Activated CD8-positive, alpha-beta memory T cell treated with anti-CD3 and anti-CD28 coated beads, Interleukin-2, amount 50 U/mL, for 1 hour (primary cell): Measurements from ENCODE around the gene PHF5A.
"Not testable (repeated sequence)": the region's sequence is repeated elsewhere in the genome, so short reads cannot be mapped to it uniquely, and the experiment has no call there.

Experiments used
- DNase-seq: peaks from one replicate; pipeline ENCODE4 v3.0.0-alpha.2; 2020; ENCODE audit errors: extremely low read depth

Gene PHF5A

DNA sequence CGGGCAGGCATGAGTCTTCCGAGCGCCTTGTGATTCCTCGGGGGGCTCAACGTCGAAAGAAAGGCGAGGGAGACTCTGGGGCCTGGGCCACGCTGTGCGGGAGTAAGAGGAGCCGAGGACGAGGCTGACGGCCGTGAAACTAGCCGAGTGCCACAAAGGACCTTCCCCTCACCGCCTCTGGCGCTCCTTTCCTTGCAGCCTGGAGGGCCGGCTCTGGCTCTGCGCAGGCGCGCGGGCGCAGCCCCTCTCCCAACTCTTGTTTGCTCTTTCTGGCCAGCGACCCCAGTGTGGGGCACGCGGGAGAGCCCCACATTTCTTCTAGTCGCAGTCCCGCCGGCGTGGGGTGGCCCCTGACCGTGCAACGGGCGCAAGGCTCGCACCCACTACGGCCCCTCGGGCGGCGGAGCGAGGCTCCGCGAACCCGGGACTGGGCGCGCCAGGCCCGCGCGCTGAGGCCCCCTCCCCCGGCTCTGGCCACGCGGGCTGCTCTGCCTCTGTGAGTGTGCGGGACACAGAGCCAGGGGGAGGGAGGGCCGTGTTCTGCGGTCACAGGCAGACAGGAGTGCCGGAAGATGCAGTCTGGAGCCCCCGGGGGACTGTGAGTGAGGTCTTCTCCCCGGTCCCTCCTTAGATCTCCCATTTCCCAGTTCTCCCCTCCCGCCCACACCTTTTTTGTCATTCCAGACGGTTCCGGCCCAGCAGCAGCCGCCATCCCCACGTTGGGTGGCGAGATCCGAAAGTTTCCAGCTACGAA, 20.9 kb downstream of the PHF5A start:
- DNase-seq = peak; percentile 8

DNA sequence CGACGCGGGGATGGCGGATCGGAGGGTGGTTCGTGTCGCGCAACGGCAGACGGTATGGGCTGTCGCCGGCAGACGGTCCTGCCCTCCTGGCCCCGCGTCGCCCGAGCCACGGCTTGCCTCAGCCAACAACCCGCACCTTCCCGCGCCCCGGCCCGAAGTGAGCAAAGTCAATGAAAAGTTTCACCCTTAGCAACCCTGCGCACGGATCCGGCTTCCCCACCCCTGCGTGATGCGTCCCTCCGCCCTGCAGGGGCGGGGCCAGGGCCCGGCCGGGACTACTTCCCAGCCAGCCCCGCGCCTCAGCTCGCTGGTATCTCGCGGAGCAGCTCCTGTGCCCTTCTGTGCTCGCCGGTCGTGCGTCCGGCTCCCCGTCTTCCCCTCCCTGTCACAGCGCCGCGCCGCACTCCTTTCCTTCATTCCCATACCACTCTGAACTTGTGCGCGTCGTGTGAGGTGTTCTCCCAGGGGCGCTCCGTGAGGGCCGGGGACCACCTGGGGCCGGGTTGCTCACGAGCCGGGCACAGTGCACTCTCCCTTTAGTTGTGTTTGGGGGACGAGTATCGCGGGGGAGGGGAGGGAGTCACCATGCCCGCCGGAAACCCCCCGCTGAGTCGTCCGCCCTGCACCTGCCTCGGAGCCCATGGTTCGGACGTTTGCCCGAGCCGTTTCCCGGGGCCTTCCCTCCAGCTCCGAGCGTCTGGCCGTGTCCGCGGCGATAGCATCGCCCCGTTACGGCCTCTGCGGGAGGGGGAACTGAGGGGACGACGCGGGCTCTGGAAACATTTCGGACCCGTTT, 21.7 kb downstream of the PHF5A start, which contains the start of gene TOB2:
Gene TOB2, minus strand, starts transcription at position 163 of the 796 bp plus-strand sequence. CDS start 9,456 bp downstream, outside the sequence.
- DNase-seq = peak; percentile 85

DNA sequence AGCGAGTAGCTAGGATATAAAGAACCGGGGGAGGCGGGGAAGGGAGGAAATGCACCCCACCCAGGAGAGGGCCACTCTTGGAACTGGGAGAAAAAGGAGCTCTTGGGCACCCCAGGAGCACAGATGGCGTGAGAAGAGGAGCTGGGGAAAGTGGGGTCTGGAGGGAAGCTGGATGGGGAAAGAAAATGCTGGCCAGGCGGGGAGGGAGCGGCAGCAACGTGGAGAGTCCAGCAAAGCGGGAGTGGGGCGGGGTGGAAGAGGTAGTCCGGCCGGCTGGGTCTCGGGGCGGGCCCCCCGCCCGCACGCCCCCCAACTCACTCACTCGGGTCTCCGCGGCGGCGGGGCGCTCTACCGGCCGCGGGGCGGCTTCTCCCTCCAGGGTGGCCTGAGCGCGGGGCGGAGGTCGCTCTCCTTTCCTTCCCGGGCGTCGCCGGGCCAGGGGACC, 22.4 kb downstream of the PHF5A start:
- DNase-seq = no peak

DNA sequence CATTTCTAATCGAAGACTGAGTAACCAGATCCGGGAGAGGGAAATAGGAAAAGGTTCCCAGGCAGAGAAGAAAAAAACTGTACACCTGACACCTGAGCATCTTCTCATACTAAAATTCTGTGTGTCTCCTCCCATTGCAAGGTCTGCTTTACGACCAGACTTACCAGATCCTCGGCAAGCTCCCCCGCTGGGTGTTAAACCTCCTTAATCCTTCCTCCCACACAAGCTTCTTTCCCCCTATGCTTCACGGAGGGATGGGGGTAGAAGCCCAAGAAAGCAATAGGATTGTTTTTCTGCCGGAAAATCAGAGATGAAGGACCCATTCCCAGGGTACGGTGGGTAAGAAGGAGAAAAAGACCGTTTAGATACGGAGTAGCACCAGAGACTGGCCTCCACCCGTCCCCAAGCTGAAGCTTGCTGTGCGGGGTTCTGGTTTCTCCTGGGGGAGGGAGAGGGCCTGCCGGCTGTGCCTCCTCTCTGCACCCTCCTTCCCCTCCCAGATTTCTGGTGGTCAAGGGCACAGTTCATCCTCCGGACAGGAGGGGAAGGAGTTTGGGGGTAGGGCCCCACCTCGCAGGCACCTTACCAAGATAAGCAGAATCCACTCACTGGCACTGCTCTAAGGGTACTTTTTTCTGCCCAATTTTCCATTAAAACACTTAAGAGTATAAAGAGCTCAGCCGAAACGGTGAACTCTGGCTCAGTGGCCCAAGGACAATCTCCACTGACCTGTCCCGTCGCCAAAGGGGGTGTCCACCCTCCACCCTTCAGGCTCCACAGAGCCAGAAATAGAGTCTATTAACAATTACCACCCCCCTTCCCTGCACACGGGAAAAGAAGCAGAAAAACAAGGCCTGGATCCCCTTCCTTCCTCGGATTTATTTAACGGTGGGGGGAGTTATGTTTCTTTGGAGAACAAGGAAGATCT, 23.1 kb downstream of the PHF5A start:
- no peak for DNase-seq

DNA sequence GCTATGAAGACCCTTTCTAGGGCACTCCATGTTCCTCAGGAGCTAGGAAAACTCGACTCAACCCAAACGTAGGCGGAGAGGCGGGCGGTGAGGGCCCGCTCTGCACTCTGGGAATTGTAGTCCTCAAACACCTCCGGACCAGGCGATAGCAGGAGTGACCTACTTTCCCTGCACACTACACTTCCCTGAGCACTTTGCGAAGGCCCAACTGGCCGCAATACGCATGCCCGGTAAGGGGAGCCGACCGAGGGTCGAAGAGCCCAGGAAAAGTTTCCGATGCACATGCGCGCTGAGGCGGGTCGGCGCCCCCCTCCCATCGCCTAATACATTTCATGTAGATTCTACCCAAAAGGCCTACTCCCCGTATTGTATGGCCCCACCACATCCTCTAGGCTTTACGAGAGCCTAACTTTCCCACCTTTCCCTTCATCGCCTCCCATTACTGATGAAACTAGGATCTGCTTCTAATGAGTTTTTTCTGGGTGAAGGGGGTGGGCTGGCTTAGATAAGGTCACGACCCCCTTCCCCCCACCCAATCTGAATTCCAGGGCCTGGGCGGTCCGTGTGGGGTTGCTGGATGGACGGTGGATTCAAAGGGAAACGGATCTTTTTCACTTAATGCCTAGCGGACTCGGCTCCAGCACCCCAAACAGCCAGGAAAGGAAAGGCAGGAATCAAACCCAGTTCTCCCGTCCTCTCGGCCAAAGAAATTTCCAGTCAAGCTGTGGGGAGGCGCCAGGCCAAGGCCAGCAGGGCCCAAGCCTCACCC, 23.9 kb downstream of the PHF5A start:
- peak; percentile 38 for DNase-seq

DNA sequence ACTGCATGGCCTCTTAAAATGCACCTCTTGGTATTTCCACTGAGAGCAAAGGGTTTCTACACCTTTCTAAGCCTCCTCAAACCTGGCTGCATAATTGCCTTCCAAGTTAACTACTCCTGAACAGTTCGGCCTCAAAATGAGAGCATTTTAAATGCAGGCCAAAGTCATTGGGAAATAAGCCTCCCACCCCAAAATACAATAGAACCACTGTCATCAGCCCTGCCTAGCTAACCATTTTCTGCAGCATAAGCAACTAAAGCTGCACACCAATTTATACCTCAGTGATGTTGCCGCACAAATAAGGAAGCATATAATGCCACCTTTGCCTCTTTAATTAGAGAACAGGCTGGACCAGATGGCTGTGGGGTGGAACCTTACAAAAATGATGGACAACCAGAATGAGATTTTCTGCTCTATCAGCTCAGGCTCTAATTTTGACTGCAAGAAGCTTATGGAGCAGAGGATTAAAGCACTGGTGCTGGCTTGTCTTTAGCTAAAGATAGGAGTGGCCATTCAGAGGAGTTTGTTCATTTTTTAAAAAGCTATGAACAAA, 26.2 kb downstream of the PHF5A start:
- no peak for DNase-seq

DNA sequence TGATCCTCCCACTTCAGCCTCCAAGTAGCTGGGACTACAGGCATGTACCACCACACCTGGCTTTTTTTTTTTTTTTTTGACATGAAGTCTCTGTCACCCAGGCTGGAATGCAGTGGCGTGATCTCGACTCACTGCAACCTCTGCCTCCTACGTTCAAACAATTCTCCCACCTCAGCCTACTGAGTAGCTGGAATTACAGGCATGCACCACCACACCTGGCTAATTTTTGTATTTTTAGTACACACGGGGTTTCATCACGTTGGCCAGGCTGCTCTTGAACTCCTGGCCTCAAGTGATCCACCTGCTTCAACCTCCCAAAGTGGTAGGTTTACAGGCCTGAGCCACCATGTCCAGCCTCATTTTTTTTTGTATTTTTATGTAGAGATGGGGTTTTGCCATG, 28.0 kb downstream of the PHF5A start:
- not testable (repeated sequence) for DNase-seq

DNA sequence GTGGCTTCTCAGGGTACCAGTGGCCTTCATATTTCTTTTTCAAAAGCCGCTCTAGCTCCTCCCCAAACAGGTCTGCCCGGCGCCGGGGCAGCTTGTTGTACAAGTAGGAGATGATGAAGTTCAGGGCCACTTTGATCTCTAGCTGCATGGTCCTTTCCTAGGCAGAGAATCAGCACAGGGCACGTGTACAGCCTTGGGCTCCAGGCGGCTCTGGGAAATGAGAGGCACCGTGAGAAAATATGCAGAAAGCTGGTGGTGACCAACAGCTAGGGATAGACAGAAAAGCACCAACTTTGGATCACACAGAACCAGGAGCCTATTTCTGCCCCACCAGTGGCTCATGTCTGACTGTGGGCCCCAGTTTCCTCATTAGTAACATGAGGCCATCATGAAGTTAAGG, 31.3 kb downstream of the PHF5A start:
- DNase-seq = no peak

DNA sequence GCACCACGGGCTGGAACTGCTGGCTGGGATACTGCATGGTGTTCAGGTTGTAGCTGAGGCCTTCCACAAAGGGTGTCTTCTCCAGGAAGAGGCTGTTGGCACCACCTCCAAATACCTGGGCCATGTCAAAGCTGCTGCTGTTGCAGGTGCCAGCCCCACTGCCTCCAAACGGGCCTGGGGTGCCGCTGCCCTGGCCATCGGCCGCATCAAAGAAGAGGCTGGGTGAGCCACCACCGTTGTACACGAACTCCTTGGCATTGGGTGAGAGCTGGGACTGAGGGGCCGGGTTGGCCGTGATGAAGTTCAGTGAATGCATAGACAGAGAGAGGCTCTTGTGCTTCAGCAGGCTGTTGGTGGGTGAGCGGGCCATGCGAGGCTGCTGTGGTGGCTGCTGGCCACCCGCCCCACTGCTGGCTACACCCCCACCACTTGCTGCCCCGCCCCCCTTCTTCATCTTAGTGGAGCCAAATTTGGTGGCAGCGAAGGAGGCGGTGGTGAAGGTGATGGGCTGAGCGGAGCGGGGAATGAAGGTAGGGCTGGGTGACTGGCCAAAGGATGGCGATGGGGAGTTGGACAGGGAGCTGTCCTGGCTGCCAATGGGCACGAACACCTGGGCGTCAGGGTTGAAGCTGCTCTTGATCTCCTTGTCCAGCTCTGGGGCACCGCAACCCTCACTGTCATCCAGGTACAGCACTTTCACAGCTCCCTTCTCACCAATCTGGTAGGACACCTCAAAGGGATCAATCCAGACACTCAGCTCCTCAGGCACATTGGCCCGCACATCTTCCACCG, 32.0 kb downstream of the PHF5A start:
- DNase-seq = no peak

DNA sequence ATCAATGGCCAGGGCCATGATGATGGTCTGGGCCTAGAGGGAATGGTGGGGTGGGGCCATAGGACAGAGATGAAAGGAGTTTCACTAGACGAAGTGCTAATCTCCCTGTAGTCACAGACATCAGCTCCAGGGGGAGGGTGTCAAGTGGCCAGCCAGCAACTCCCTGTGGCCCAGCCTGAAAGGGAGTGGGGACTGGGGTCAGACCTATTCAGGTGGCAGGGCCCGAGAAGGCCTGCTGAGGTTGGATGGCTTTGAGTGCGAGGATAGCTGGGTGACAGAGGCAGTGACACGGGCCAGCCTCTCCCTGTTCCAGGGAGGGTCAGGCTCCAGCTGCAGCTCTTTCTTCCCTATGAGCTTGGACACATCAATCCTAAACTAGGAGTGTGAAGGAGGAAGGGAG, 32.9 kb downstream of the PHF5A start:
- DNase-seq = no peak

DNA sequence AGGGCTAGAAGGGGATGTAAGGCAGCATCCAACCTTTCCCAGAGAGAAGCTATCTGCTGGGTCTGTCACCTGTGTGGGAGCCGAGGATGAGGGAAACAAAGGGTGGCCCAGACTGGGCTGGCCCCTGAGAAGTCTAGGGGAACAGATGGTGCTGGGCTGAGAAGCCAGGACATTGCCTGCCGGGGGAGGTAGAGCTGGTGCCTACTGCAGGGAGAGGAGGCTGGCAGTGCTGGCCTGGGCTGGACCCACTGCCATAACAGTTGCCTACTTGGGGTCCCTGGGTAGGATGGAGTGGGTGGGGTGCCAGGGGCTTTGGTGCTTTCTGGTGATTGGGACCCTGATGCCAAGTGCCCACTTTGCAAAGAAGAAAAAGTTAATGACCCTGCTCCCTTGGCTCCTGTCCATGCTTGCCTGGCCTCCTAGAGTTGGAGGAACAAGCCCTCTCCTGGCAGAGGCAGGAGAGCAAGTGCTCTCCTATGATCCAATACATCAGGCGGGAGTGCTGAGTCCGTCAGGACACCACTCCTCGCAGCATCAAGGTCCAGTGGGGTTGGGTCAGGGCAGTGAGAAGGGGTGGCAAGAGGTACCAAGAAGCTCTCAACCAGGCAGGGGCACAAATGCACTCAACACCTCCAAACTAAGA, 34.0 kb downstream of the PHF5A start:
- DNase-seq = not testable (repeated sequence)

DNA sequence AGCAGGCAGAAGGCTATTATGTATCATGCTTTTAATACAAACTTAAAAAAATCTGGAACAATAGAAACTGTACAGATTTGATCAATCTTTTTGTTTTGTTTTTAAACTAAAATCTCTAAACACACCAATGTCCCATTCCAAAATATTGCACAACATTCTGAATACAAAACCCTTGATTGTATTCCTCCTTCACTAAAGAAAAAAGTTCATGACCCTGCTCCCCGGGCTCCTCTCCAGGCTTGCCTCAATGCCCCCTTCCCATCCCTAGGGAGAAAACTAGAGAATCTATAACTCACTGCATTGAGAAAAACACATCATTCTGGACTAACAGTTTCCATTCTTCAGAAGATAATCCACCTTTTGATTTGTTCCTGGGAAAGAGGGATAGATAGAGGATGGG, 35.0 kb downstream of the PHF5A start:
- not testable (repeated sequence) for DNase-seq

DNA sequence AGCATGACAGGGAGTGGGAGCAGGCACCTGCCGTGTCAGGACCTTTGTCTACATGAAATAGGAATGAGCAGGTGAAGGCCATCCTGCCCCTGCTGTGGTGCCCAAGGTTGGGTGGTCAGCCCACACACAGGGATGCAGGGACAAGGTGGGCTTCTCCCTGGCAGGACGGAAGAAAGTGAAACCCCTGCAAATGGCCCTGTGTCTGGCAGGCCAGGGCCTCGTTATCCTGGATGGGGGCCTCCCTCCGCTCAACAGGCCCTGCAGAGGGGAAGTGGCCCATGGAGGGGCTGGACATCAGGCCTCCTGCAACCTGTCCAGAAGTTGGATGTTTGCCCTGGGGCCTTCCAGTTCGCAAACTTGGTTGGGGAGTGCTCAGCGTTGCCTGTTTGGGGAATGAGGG, 36.8 kb downstream of the PHF5A start:
- no peak for DNase-seq

DNA sequence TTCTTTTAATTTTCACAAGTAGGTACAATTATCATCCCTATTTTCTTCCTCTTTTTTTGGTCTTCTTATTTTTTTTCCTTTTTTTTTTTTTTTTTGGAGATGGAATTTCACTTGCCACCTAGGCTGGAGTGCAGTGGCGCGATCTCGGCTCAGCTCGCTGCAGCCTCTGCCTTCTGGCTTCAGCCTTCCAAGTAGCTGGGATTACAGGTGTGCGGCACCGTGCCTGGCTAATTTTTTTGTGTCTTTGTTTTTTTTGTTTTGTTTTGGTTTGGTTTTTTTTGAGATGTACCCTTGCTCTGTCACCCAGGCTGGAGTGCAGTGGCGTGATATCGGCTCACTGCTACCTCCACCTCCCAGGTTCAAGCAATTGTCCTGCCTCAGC, 38.5 kb downstream of the PHF5A start:
- no peak for DNase-seq

DNA sequence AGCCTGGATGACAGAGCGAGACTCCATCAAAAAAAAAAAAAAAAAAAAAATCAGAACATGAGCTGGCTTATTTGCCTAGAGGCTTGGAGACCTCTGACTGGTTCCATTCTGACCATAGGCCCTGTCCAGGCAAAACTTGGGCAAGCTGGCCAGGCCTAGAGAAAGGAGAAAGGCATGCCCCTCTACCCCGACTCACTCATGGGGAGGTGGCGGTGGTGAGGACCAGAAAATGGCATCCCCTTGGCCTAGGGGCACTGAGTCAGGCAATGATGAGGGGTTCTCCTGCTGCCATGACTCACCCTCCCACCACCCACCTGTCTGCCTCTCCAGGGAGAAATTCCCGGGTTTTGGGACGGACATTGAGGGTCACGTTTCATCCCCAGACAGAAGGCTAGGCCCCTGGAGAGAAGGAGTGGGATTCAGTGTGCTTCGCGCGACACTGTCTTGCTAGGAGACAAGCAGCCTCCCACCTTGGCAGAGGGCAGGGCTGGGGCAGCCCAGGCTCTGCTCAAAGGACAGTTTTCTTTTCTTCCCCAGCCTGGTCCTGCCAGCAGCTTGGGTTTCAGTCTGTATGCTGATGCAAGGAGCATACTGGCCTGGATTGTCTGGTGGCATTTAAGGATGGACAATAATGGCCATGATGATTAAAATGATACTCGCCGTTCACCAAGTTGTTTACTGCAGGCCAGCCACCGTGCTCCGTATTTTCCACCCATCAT, 39.1 kb downstream of the PHF5A start:
- no peak for DNase-seq

DNA sequence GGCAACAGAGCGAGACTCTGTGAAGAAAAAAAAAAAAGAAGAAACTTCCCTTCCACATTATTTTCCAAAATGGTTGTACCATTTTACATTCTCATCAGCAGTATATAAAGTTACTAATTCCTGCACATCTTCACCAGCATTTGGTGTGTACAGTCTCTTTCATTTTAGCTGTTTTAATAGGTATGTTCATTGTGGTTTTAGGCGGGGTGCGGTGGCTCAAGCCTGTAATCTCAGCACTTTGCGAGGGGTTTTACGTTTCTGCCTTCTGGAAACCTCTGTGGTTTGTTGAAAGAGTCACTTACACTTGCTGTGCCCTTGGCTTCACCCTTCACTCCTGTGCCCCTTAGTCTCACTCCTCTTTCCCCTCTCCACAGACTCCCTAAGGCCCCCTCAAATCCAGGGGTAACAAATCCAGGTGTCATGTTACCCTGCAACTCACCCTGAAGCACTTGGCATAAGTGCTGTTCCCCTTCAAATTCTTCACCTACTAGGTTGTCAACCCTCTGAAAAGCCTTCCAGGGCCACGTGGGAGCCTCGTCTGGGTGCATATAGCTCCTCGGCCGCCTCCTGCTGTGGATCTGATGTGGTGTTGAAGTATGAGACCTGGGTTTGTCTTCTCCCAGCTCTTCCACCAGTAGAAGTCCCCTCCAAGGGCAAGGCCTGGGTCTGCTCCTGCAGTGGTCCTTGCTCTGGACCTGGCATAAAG, 42.7 kb downstream of the PHF5A start:
- DNase-seq = no peak

DNA sequence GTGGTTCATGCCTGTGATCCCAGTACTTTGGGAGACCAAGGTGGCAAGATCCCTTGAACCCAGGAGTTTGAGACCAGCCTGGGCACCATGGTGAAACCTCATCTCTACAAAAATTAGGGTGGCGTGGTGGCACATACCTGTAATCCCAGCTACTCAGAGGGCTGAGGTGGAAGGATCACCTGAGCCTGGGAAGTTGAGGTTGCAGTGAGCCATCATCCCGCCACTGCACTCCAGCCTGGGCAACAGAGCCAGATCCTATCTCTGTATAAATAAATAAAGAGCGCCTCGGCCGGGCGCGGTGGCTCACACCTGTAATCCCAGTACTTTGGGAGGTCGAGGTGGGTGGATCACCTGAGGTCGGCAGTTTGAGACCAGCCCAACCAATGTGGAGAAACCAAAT, 49.8 kb downstream of the PHF5A start:
- no peak for DNase-seq
